Measurements from ENCODE around the gene AQP4.

The AQP4 gene

GRCh38 chr18:26865557-26865956 is at the start of gene AQP4:
Gene AQP4, minus strand, starts transcription at chr18:26865707. Its CDS starts 18 bp downstream, at chr18:26865689.
- no peak for DNase-seq

DNA sequence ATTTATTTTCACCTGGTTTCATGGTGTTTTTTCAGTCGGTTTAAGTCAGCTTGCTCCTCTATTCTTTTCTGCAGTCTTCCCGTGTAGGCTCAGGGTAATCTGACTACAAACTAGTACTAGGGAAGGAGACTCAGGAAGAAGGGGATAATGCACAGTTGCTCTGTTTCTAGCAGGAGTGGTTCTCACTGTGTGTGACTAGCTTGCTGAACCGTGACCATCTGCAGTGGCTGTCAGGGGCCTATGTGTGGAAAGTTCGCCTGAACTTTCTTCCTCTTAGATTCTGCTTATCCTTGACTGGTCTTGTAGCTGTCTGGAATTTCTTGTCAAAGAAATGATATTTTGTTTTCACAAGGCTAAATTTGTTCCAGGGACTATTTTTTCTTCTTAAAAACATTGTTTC is 46.3 kb upstream of the AQP4 start:
- DNase-seq: no peak

- no peak for DNase-seq
Observed at GRCh38 chr18:26909599-26910290, 44.2 kb upstream of the AQP4 start.

DNA sequence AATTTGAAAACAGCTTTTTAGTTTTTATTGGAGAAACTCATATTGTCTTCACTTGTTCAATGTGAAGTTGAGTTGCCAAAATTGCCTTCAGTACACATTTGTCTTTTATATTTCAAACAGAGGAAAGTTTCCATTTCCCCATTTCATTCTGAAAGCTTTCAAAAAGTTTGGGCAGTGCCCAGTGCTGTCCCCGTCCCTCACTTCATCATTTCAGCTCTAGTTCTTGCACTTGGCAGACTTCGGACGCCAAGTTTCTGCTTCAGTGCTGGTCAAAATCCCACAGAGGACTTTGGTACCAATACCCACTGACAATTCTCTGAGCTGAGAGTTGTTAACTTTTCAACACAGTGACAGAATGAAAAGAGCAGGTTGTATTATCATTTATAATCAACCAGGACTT is 43.4 kb upstream of the AQP4 start:
- no peak for DNase-seq

GRCh38 chr18:26902291-26902690 is 36.8 kb upstream of the AQP4 start:
- DNase-seq: no peak

DNA sequence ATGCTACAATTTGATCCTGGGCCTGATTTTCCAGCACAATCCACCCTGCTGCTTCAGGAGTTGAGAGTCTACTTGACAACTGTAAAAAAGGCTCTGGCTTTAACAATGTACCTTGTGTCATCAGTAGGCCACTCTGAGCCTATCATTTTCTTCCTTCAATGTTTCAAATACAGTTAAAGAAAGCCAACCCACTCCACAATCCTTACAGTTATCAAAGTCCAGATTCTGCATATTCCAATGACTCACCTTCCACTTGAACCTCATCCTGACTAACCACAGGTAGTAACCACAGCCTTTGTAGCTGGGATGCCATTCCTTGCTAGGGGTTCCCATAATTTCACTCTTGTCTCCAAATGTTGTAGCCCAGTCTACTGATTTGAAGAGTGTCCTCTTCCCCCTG is 35.5 kb upstream of the AQP4 start:
- DNase-seq: no peak

DNA sequence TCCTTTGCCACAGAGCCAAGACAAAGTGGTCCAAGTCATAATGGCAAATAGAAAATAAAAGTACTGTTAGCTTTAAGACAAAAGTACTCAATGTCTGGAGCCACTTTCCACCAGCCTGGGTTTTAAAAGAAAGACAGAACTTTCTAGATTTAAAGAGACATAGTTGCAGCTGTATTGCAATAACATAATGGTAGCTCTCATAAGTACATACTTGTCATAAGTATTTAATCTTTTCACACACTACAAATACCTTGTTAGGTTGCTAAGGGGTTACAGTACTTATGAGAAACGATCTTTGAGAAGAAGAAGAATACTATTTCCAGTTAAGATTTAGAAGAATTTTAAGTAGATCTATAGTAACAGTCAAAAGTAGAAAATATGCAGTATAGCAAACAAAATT is 28.9 kb upstream of the AQP4 start:
- DNase-seq: no peak

DNA sequence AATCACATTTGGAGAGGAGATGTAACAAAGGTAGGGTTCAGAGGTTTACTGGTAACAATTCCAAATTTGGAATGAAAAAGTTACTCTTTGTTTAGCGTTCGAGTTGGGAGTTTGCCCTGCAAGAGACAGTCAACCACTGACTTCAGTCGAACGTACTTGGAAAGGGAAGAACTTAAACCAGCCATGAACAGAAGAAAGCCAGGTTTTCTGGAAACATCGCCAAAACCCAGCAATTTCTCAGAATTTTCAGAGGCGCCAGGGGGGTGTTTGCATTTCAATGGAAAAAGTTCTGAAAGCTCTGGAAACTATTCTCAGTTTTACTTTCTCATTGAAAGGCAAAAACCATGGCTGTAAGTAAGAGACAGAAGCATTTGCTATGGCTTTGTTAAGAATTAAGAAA is 28.5 kb upstream of the AQP4 start:
- no peak for DNase-seq

DNA sequence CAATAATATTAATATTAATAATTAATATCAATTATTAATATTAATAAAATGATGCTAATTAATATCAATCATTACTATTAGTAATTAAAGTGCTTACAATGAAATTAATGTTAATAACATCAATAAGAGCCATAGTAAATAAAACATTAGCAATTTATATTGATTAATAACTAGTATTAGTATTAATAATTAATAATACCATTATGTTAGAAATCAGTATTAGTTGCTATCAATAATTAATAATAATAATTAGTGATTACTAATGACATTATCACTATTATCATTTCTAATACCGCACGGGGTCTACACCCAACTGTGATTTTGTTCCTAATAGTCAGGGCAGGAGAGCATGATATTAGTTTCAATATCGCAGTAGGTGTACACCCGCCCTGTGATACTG is 22.8 kb upstream of the AQP4 start:
- no peak for DNase-seq

- DNase-seq: no peak
Observed at GRCh38 chr18:26875040-26875654, 9.6 kb upstream of the AQP4 start.

DNA sequence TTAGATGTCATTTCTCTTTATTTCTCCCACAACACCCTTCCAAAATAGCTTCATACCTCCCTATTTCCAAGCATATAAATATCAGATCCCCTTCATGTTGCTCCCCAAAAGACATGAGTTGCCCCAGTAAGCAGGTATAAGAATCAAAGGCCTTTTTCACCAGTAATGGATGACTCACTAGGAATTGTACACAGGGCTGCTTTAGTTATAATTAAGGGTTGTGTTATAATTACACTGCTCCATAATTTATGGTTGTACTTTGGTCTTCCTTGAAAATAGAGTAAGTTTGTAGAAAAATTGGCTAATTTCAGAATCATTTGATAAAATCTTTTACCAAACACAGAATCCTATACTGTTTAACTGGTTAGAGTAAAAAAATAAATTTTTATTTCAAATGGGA is 8.8 kb upstream of the AQP4 start:
- no peak for DNase-seq

DNA sequence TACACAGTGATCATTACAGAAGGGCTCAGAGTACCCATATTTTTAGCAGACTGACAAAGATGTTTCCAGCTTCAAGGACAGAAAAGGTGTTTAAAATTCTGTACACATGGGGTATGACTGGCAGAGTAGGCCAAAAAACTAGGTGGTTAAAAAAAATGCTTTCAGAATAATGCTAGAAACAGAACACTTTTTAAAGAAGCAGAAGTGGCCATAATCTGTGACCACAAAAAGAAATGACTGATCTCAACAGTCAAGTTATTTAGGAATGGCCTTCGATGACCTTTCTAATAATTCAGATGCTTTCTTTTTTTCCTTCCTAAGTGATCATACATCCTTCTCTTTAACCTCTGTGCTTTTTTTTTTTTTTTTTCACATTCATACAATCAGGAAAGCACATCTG is 4.1 kb upstream of the AQP4 start:
- no peak for DNase-seq

DNA sequence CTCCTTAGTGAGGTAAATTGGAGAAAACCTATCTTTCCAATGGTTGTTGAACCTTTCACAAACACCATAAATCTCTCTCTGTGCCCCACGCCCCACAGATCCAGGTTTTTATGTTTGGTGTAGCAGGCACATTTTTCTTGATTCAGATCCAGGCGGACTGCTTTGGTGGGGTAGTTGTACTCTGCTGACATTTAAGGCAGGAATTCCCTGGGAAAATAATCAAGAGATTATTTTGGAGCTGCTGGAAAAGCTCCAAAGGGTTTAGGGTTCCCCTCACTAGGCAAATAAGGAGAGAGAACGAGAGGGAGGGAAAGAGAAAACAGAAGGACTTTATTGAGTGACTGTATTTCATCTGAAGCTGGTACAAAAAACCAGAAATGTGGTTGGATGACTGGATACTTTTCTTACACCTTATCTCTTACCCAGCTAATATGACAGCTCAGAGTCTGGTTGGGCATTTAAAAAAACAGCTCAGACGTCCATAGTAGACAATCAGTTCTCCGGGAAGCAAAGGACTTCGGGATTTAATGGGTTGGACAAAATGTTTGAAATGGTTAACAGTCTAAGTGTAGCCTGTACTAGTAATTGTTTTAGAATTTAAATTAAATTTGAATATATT is 3.6 kb upstream of the AQP4 start:
- no peak for DNase-seq

DNA sequence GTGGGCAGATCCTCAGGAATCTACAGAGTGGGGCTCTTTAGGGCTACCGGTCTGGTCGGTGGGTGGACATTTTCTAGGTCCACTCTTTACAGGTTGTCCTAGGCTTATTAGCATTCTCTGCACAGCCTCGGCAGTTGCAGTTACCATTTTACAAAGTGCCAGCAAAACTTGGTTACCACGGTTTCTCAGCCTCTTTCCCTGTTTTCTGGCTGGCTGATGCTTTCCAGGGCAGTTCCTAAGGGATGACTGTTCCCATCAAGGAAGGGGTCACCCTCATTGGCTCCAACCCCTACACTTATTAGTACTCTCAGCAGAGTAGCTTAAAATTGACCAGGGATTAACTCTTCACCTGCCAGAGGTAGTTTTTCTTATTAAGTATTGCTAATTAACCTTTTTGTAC is 2.0 kb upstream of the AQP4 start:
- DNase-seq: no peak

DNA sequence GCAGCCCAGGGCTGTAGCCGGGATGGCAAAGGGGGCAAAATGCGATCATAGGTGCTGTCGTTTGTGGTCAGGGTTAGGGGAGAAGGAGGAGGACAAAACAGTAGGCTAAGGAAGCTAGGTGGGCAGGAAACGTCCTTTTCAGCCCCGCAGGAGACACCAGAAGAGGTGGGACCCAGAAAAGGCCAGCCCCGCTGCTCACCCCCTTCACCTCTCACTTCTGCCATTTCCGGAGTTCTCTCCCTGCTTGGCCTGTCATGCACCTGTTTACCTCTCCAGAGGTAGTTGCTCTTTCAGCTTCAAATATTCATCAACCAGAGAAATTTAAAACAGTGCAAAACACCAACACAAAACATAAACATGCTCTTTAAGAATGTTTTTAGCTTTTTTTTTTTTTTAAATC is 849 bp downstream of the AQP4 start:
- DNase-seq: no peak

DNA sequence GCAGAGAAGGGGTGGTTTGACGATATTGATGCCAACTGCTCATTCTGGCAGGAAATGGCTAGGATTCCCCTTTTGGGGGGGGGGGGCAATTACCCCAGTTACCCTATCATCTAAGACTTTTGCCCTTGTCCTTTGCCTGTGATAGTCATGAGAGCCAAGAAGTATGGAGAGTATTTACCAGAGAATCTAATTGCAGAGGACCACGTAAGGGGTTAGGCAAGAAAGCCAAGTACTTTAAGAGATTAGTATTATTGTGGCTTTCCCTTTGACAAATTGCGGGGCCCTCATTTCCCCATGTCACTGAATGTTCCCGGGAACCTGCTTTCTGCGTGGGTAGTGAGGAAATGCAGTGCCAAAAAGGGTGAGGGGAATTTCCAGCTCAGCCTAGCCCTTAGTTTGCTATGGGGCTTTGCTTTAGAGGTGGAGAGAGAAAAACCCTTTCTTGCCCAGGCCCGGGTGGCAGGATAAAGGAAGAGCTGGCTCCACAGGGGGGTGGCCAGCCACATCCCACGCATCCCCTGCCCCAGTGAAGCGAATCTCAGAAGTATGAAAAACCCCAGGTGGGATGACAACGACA is 1.5 kb downstream of the AQP4 start:
- DNase-seq: no peak

GRCh38 chr18:26863122-26863879 is 2.2 kb downstream of the AQP4 start:
- no peak for DNase-seq

DNA sequence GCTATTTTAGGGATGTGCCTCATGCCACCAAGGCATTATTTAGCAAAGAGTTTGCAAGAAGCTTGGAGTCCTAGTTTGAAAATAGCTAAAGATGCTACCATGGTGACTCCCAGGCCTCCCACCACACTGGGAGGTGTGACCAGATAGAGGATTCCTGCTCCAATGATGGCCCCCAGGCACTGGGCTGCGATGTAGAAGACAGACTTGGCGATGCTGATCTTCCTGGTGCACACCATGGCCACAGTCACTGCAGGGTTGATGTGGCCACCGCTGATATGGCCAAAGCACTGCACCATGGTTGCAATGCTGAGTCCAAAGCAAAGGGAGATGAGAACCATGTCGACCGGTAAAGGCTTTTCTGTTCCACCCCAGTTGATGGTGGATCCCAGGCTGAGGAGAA is 3.4 kb downstream of the AQP4 start:
- no peak for DNase-seq

- no peak for DNase-seq
Observed at GRCh38 chr18:26854292-26854881, 11.1 kb downstream of the AQP4 start.

GRCh38 chr18:26853401-26853800 is 12.1 kb downstream of the AQP4 start:
- DNase-seq: no peak

DNA sequence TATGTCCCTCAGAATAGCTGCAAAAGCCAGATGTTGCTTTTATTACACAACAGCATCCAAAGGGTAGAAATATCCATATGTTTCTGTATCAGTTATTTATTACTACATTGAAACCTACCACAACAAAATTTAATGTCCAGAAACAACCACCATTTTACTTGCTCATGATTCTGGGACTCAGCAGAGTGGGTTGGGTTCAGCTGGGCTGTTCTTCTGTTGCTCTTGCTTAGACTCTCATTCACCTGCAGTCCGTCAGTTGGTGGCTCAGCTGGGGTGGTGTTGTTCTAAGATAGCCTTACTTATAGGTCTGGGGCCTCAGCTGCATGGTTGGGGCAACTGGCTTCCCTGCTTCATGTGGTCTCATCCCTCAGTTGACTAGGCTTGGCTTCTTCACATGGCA is 21.7 kb downstream of the AQP4 start:
- no peak for DNase-seq

DNA sequence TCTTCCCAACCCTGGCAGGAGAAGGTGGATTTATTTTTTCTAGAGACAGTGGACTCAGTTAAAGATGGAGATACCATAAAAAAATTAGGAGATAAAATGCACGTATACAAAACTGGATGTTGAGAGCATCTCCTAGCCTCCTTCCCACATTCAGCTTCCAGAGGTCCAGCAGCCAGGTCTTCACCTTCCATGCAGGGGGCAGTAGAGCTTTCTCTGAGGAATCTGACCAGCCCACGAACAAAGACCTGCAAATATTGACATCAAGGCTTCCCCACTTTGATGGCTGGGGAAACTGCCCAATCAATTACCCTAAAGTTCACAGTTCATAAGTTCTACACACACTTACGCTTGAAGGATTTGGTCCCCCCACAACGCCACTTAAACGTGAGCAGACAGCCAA is 24.5 kb downstream of the AQP4 start:
- DNase-seq: no peak

- no peak for DNase-seq
Observed at GRCh38 chr18:26839609-26840008, 25.9 kb downstream of the AQP4 start.
